GM12891 (cell line): ENCODE results near the gene HOXC13.

Experiments
- PAX5 ChIP-seq: IDR thresholded peaks from 2 replicates; pipeline ENCODE4 v1.6.1; 2011; ENCODE audit warnings: low read length, moderate library complexity, mild to moderate bottlenecking; ENCODE audit not compliant: insufficient read depth, severe bottlenecking
- POLR2A ChIP-seq: IDR thresholded peaks from 2 replicates; pipeline ENCODE4 v1.6.1; 2011; ENCODE audit warnings: low read depth, low read length, control low read depth
- POLR2AphosphoS5 ChIP-seq: IDR thresholded peaks from 2 replicates; pipeline ENCODE4 v1.6.1; 2011; ENCODE audit warnings: low read depth, low read length, control low read depth
- POU2F2 ChIP-seq: IDR thresholded peaks from 2 replicates; pipeline ENCODE4 v1.6.1; 2011; ENCODE audit warnings: low read depth, mild to moderate bottlenecking, control low read depth, low read length, moderate library complexity
- SPI1 ChIP-seq: IDR thresholded peaks from 2 replicates; pipeline ENCODE4 v1.6.1; 2011; ENCODE audit warnings: low read depth, low read length, control low read depth
- TAF1 ChIP-seq: IDR thresholded peaks from 2 replicates; pipeline ENCODE4 v1.6.1; 2011; ENCODE audit warnings: low read depth, low read length, control low read depth

- TF ChIP-seq POLR2AphosphoS5 (no peak), TAF1 (no peak), POLR2A (no peak), SPI1 (no peak), PAX5 (no peak), POU2F2 (no peak)
These were observed 53.8 kb downstream of the HOXC13 start for GRCh38 chr12:53992377-53992889.
